GM03348 (cell line): ENCODE data around the gene SGPL1.
"Not testable (repeated sequence)": the region's sequence is repeated elsewhere in the genome, so short reads cannot be mapped to it uniquely, and the experiment has no call there.

Experiments used
- DNase-seq: peaks from one replicate; pipeline ENCODE4 v3.0.0; 2012; ENCODE audit warnings: low spot score

Gene SGPL1

GRCh38 chr10:70815504-70816219 lies at the start of gene SGPL1:
SGPL1 (plus strand) TSS chr10:70815948; CDS start chr10:70816854, 906 bp downstream.
- peak; percentile 99 for DNase-seq

- not testable (repeated sequence) for DNase-seq
Observed at GRCh38 chr10:70768026-70768685, 47.6 kb upstream of the SGPL1 start.

GRCh38 chr10:70769121-70769520 lies 46.6 kb upstream of the SGPL1 start:
- no peak for DNase-seq

- DNase-seq, result no peak
Observed at GRCh38 chr10:70770001-70770400, 45.7 kb upstream of the SGPL1 start.

- not testable (repeated sequence) for DNase-seq
Observed at GRCh38 chr10:70770516-70770915, 45.2 kb upstream of the SGPL1 start.

GRCh38 chr10:70771311-70772194 lies 44.2 kb upstream of the SGPL1 start:
- no peak for DNase-seq

- no peak for DNase-seq
Observed at GRCh38 chr10:70772627-70773026, 43.1 kb upstream of the SGPL1 start.

GRCh38 chr10:70773461-70773860 lies 42.3 kb upstream of the SGPL1 start:
- DNase-seq, result no peak

- peak; percentile 2 for DNase-seq
Observed at GRCh38 chr10:70773965-70774809, 41.6 kb upstream of the SGPL1 start.

GRCh38 chr10:70774810-70775678 lies 40.7 kb upstream of the SGPL1 start:
- peak; percentile 4 for DNase-seq

GRCh38 chr10:70775679-70776454 lies 39.9 kb upstream of the SGPL1 start:
- peak; percentile 6 for DNase-seq

GRCh38 chr10:70776455-70777005 lies 39.2 kb upstream of the SGPL1 start:
- peak; percentile 3 for DNase-seq

GRCh38 chr10:70777063-70777875 lies 38.5 kb upstream of the SGPL1 start:
- DNase-seq, result peak; percentile 3

GRCh38 chr10:70778267-70778924 lies 37.4 kb upstream of the SGPL1 start:
- peak; percentile 2 for DNase-seq

GRCh38 chr10:70779088-70779487 lies 36.7 kb upstream of the SGPL1 start:
- DNase-seq, result peak; percentile 7

- no peak for DNase-seq
Observed at GRCh38 chr10:70779511-70780369, 36.0 kb upstream of the SGPL1 start.

GRCh38 chr10:70780370-70780760 lies 35.4 kb upstream of the SGPL1 start:
- DNase-seq, result no peak
